ENCODE data around the gene FIGNL2. TPM values are rescaled to one million over a fixed set of nuclear protein-coding genes. Genes with fewer than 3 reads are reported as not detected.

Gene FIGNL2
- total and polyA plus RNA-seq, 9 of the 15 experiments (the other 6 are each of a cell fraction or from before 2014, with no cell fraction given): 0.01 TPM; not detected in 8

DNA sequence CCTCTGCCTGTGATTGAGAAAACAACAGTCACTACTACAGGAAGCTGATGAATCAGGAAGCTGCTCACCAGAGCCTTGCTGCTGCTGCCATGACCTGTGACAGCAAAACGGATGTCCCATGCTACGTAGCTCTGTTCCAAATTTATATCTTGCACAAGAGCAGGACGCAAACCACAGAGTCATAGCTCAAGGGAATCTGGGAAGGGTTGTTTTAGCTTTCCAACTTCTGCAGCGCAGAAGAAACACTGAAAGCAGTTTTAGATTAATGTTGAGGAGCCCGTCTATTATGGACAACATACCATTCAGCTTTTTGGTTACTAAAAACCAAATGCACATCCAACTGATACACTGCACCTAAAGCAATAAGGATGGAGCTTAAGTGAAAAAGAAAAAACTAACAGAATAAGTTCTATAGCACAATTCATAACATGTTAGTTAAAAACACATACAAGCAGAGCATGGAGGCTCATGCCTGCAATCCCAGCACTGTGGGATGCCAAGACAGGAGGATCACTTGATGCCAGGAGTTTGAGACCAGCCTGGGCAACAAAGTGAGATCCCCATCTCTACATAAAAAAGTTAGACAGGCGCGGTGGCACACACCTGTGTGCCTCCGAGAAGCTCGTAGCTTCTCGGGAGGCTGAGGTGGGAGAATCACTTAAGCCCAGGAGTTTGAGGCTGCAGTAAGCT is 37.6 kb upstream of the FIGNL2 start (continued):
- TF ChIP-seq, protein P1, sequence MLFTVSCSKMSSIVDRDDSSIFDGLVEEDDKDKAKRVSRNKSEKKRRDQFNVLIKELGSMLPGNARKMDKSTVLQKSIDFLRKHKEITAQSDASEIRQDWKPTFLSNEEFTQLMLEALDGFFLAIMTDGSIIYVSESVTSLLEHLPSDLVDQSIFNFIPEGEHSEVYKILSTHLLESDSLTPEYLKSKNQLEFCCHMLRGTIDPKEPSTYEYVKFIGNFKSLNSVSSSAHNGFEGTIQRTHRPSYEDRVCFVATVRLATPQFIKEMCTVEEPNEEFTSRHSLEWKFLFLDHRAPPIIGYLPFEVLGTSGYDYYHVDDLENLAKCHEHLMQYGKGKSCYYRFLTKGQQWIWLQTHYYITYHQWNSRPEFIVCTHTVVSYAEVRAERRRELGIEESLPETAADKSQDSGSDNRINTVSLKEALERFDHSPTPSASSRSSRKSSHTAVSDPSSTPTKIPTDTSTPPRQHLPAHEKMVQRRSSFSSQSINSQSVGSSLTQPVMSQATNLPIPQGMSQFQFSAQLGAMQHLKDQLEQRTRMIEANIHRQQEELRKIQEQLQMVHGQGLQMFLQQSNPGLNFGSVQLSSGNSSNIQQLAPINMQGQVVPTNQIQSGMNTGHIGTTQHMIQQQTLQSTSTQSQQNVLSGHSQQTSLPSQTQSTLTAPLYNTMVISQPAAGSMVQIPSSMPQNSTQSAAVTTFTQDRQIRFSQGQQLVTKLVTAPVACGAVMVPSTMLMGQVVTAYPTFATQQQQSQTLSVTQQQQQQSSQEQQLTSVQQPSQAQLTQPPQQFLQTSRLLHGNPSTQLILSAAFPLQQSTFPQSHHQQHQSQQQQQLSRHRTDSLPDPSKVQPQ (CRISPR knock-in tag; IDR thresholded peaks at IDR 0.05; ENCODE audit: borderline replicate concordance): no peak
- TF ChIP-seq MYNN (IDR thresholded peaks at IDR 0.05) (no peak), MYNN (CRISPR knock-in tag; IDR thresholded peaks at IDR 0.05) (no peak), YBX1 (IDR thresholded peaks at IDR 0.05) (no peak), TBL1XR1 (IDR thresholded peaks at IDR 0.05; ENCODE audit: low read length in 2 of 2) (no peak), CBFA2T3 (IDR thresholded peaks at IDR 0.05) (no peak), ZNF253 (CRISPR knock-in tag; conservative IDR thresholded peaks at IDR 0.05) (no peak), RBM25 (IDR thresholded peaks at IDR 0.05; ENCODE audit: low read depth, low read length, severe bottlenecking) (no peak), SMAD1 (IDR thresholded peaks at IDR 0.05; ENCODE audit: low read depth, low read length, partially characterized antibody) (no peak), PYGO2 (tag; IDR thresholded peaks at IDR 0.05) (no peak), TRIM28 (IDR thresholded peaks at IDR 0.05) (no peak), MEIS2 (IDR thresholded peaks at IDR 0.05; ENCODE audit: partially characterized antibody) (peak; percentile 40), TRIM25 (IDR thresholded peaks at IDR 0.05; ENCODE audit: borderline replicate concordance) (no peak), NR4A1 (CRISPR knock-in tag; IDR thresholded peaks at IDR 0.05) (no peak), NR4A1 (tag; IDR thresholded peaks at IDR 0.05) (no peak), JUN (IDR thresholded peaks at IDR 0.05; ENCODE audit: borderline replicate concordance, low read depth, low read length) (peak; percentile 63; the same call in 1 of the 2 replicates), JUN (CRISPR knock-in tag; IDR thresholded peaks at IDR 0.05; ENCODE audit: borderline replicate concordance) (no peak), STAG1 (CRISPR knock-in tag; IDR thresholded peaks at IDR 0.05; ENCODE audit: borderline replicate concordance) (no peak), ELF1 (tag; IDR thresholded peaks at IDR 0.05) (peak; percentile 68; the same call in 1 of the 2 replicates), FOXK2 (conservative IDR thresholded peaks at IDR 0.05 in 1 of 2, IDR thresholded peaks at IDR 0.05 in 1 of 2; ENCODE audit: low read depth in 2 of 2) (peak; percentile 53 to 68; a peak in 3 of 4 replicates), FOXP1 (CRISPR knock-in tag; IDR thresholded peaks at IDR 0.05) (no peak)
- TF ChIP-seq, protein P2, sequence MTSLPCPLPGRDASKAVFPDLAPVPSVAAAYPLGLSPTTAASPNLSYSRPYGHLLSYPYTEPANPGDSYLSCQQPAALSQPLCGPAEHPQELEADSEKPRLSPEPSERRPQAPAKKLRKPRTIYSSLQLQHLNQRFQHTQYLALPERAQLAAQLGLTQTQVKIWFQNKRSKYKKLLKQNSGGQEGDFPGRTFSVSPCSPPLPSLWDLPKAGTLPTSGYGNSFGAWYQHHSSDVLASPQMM (CRISPR knock-in tag; IDR thresholded peaks at IDR 0.05): no peak
- TF ChIP-seq, protein P3, sequence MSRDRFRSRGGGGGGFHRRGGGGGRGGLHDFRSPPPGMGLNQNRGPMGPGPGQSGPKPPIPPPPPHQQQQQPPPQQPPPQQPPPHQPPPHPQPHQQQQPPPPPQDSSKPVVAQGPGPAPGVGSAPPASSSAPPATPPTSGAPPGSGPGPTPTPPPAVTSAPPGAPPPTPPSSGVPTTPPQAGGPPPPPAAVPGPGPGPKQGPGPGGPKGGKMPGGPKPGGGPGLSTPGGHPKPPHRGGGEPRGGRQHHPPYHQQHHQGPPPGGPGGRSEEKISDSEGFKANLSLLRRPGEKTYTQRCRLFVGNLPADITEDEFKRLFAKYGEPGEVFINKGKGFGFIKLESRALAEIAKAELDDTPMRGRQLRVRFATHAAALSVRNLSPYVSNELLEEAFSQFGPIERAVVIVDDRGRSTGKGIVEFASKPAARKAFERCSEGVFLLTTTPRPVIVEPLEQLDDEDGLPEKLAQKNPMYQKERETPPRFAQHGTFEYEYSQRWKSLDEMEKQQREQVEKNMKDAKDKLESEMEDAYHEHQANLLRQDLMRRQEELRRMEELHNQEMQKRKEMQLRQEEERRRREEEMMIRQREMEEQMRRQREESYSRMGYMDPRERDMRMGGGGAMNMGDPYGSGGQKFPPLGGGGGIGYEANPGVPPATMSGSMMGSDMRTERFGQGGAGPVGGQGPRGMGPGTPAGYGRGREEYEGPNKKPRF (IDR thresholded peaks at IDR 0.05; ENCODE audit: low read depth, low read length): no peak

Measured in K562 (cell line).